GM19467 (cell line): ENCODE results near the gene PPP4R2.

Source experiments
- ATAC-seq: cut with Tn5 transposase; IDR thresholded peaks from one replicate; pipeline ENCODE4 v1.9.1; 2021; ENCODE audit warnings: mild to moderate bottlenecking, moderate library complexity; ENCODE audit not compliant: unreplicated experiment

PPP4R2 gene

DNA sequence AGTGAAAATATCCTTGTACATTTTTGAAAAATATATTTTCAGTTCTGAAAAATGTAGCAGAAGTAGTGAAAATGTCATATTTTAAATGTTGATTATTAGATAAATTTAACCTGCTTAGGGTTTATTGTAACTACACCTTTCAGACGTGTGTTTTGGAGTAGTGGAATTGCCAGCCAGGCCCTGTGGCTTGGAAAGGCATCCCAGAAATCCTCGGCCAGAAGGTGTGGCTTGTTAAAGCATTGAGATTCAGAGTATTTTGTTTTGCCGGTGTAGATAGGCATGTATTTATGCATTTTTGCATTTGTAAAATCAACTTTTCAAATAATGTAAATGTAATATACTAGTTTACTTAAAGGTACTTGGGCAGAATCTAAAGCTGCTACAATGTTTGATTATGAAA, 71.8 kb downstream of the PPP4R2 start:
- ATAC-seq = no peak

DNA sequence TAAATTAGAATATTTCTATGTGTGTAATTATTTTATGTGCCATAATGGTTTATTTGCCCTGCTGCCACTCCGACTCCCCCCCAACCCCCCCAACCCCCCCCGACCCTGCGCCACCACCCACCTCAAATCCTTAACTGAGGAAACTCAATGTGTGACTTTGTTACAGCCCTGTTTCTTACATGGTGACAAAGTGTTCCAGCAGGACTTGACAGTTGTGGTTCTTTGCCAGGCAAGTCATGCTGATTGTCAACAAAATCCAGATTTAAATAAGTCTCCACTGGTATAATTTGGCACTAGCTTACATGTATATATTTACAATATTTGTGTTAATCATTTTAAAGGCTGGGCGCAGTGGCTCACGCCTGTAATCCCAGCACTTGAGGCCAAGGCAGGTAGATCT, 72.6 kb downstream of the PPP4R2 start:
- ATAC-seq = no peak

DNA sequence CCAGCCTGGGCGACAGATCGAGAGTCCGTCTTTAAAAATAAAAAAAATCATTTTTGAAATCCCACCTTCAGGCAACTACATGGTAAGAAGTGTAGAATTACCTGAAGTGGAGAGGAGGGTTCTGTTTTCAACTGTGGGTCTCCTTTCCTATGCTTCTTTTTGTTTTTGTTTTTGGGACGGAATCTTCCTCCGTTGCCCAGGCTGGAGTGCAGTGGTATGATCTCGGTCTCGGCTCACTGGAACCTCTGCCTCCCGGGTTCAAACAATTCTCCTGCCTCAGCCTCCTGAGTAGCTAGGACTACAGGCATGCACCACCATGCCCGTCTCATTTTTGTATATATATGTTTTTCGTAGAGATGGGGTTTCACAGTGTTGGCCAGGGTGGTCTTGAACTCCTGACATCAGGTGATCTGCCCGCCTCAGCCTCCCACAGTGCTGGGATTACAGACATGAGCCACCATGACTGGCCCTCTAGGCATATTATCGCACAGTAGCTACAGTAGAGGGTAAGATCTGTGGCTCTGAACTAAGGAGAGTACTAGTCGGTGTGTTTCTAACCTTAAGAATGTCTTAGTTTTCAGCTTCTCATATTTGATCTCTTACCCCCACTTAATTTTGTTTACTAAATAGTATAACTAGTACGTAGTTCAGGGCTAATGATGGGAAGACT, 73.3 kb downstream of the PPP4R2 start:
- no peak for ATAC-seq

DNA sequence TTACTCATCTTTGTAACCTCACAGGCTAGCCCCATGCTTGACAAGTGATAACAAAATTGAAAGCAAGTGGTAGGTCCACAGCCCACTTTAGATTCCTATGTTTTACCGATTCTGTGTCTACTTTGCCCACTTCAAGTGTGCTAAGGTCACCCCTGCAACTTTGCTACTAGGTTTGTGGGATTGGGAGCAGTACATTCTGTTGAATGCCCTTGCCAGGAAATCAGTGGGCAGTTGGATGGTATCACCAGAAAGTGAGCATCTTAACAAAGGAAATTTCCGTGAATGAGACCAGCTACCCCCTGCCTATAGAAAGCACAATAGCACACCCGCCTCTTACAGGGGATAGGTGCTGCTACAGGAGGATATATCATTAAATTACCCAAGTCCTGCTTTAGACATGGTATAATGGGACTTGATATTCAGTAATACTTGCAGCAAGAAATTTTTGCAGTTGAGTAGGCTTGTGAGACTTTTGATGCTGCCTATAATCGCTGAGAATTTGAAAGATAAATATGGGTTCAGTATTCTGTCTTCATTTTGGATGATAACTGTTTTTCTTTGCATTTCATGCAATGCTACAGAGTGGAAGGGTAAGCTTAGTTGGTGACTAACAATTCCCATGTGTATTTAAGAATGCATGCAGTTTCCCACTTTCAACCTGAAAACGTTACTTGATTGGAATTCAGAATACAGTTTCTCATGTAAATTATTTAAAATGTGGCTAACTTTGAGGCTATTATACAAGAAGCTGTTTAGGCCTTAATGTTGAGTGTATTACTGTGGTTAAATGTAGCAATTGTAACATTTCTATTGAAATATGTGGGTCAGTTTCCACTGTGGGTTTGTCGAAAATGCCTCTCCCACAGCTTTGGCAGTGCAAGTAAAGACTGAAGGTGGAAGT, 74.3 kb downstream of the PPP4R2 start:
- no peak for ATAC-seq

DNA sequence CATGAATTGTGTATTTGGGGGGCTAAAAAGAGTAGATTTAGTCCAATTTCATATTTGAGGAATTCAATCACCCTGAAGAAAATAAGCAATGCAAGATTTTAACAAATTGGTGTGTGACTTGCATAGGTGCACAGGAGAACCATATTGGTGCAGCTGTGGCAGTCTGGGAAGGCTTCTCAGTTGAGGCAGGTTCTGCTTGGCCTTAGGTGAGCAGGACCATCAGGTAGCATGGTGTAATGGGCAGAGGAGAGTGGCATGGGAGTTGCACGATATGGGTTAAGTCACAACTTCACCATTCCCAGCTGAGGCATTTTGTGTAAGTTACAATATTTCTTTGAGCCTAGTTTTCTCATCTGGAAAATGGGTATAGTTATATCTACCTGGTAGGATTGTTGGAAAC, 75.3 kb downstream of the PPP4R2 start:
- ATAC-seq = no peak

DNA sequence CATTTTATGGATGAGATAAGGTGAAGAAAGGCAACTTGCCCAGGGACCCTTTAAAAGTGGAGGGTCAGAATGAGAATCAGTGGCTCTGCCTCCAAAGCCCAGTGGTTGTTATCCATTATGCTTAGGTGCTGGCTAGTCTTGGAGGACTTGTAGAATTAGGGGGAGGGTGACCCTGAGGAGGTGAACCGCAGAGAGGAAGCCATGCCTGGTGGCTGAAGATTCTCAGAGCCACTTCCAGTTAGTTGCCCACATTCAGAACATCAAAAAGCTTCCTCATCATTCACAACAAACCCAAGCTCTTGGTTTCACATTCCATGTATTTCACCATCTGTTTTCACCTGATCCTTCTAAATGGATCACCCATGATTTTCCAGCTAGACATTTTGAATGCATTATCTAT, 76.0 kb downstream of the PPP4R2 start:
- no peak for ATAC-seq

DNA sequence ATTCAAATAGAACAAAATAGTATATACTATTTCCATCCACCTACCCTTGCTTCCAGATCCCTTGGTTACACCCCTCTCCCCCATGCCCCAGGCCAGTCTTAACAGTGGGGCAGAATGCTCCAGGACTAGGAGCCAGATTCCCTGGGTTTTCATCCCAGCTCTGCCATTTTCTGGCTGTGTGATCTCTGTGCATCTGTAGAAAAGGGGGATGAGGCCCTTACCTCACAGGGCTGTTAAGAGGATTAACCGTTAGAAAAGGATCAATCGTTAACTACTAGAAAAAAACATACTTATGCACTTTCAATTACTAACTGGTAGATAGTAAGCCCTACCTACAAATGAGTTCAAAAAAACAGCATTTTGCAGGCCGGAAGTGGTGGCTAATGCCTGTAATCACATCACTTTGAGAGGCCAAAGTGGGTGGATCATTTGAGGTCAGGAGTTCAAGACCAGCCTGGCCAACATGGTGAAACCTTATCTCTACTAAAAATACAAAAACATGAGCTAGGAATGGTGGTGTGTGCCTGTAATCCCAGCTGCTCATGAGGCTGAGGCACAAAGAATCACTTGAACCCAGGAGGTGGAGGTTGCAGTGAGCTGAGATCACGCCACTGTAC, 76.6 kb downstream of the PPP4R2 start:
- no peak for ATAC-seq

DNA sequence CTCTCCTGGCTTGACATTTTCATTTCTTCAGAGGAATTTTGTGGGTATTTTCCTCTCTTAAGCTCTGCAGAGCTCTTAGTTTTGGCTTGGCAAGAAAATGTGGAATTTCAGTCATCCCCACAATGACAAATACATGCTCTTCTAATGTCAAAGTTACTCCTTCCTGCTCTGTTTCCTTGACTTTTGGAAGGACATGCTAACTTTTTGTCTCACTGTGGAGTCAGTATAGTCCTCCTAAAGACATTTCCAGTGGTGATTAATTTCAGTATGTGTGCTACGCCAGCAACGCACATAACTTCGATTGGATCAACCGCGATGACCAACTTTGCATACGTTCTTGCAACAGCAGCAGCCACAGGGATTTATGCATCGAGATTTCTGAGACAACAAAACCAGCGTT, 78.2 kb downstream of the PPP4R2 start:
- ATAC-seq = no peak

DNA sequence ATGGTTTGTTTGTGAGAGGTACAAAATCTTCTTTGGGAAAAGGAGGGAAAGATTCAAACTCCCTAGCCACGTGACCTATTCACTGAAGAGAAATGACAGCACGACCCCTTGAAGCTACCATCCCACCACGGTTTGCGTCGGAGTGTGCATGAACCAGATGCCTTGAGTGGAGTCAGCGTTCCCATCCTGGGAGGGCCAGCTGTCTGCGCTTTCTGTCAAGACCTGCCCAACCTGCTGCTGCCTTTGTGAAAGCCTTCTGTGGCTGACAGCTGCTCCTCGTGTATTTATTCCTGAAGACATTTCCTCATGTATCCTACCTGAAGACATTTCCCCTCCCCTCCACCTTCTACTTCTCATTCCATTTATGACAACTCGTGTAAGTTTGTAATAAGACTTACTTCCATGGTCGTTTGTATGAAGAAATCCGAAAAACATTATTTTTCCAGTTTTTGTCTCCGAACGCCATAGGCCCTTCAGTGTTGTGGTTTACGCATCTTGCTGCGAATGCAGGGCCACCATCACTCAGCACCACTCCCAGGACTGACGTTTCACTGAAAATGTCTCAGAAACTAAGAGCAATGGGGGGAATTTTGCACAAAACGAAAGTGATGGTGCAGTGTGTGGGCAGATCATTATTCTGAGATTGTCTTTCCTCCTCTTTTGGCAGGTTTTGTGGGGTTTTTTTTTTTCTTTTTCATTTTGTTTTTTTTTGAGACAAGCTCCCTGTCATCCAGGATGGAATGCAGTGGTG, 83.8 kb downstream of the PPP4R2 start:
- no peak for ATAC-seq

DNA sequence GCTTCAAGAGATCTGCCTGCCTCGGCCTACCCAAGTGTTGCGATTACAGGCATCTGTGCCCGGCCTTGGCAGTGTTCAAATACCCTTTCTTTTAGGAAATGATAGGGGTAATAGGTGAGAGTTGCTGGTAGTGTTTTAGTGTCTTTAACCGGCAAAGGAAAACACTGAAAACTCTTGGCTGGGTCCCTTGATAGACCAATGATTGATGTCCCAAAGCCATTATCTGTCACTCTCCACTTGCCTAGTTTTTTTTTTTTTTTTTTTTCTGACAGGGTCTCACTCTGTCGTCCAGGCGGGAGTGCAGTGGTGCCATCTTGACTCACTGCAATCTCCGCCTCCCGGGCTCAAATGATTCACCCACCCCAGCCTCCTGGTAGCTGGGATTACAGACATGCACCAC, 84.5 kb downstream of the PPP4R2 start:
- ATAC-seq = no peak

DNA sequence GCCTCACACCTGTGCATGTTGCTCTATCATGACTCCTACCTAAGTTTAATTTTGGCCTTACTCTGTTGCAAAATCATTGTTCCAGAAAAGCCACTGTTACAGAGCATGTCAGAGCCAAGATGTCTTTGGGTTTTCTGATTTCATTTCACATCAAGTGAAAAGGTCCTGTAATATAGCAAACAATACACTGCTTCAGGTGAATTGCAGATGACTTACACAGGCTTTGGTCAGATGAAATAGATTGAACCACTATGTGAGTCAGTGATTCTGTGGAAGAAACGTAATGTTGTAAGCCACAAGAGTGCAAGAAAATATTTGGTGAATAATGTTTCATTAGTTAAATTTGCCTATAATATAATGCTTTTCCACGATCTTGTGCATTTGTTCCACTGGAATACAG, 87.6 kb downstream of the PPP4R2 start:
- no peak for ATAC-seq

DNA sequence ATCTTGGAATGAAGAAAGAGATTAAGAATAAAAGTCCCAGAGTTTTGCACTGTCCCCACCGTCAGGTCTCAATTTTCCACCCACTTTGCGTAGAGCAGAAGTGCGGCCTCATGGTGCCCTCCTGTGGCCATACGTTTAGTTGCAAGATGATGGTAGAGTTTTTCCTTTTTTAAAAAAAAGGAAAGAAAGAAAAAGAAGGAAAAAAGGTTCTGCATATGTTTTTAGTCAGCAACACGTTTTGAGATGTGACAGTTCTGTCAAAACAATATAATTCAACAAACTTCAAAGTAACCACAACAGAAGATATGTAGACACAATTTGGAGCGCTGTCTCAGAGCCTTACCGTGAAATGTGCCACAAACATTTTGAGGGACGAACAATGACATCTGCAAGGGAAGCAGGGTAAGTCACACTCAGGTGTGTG, 89.5 kb downstream of the PPP4R2 start:
- ATAC-seq = no peak

DNA sequence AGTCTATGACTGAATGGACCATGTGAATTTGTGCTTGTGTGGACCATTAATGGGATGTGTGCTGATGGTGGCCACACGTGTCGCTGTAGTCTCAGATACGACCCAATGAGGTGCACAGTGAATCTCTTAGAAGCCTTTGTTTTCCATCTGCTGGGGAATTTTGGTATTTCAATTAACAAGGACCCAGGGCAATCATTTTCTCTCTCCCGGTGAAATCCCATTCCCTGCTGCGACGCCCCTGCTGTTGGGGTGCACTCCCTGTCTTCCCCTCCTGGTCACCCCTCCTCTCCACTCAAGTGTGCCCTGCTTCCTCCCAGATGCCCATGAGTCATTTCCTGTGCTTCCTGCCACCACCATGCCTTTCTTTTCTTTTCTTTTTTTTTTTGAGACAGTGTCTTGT, 97.5 kb downstream of the PPP4R2 start:
- no peak for ATAC-seq

DNA sequence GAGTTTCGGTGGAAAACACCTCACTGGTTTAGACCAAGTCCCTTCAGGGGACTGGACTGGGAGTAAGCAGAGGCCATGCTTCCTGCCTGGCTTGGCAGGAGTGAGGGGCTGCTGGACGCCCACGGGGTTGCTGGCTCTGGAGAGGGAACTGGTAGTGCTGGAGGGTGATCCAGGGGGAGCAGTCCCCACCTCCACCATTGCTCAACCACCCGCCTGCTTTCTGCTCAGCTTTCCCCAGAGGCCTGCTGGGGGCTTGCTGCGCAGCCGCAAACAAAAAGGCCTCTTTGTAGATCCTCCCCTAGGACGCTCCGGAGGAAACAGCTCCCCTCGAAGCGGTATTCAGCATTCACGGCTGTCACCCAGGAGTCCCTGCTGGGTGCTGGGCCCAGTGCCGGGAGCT, 98.3 kb downstream of the PPP4R2 start:
- ATAC-seq = no peak

DNA sequence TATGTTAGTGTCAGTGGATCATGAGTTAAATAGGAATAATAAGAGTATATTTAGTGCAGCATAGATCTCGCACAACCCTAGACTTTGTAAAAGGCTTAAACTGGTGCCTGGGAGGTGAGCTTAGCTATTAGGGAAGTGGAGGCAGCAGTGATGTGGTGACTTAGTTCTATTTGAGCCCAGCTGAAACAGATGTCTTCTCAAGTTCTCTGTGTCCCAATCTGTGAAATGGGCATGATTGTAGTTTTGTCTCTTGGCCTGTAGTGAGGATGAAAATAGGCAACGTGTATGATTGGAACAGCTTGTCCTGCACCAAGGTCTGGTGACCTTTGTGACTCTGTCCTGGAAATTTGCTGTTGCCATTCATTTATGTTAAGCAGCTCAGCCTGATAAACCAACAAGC, 99.6 kb downstream of the PPP4R2 start:
- no peak for ATAC-seq

DNA sequence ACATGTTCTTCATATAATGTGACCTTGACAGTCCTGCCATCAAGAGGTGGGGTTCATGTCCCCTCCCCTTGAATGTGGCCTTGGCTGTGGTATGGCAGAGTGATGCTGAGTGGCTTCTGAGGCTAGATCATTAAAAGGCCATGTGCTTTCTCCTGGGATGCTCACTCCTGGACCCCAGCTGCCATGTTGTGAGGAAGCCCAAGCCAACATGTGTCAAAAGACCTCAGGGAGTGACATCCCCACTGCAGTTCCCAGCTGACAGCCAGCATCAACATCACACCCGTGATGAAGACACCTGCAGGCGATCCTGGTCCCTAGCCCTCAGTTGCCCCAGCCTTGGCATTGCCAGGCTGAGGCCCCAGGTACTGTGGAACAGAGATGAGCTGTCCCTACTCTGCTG, 101.4 kb downstream of the PPP4R2 start:
- no peak for ATAC-seq

DNA sequence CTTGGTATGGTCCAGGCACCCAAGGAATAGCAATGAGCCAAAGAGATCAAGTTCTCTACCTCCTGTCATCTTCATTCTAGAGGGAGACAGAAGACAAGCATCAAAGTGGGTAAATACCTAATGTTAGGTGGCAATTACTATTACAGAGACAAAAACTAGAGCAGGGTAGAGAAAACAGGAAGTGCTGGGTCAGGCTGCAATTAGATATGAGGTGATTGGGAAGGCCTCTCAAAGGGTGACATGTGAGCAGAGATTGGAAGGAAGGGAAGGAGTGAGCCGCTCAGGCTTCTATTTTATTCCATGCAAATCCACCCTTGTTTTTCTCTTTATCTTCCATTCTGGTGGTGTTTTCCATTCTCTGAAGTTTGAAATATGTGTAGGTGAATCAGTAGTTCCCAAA, 102.3 kb downstream of the PPP4R2 start:
- no peak for ATAC-seq

DNA sequence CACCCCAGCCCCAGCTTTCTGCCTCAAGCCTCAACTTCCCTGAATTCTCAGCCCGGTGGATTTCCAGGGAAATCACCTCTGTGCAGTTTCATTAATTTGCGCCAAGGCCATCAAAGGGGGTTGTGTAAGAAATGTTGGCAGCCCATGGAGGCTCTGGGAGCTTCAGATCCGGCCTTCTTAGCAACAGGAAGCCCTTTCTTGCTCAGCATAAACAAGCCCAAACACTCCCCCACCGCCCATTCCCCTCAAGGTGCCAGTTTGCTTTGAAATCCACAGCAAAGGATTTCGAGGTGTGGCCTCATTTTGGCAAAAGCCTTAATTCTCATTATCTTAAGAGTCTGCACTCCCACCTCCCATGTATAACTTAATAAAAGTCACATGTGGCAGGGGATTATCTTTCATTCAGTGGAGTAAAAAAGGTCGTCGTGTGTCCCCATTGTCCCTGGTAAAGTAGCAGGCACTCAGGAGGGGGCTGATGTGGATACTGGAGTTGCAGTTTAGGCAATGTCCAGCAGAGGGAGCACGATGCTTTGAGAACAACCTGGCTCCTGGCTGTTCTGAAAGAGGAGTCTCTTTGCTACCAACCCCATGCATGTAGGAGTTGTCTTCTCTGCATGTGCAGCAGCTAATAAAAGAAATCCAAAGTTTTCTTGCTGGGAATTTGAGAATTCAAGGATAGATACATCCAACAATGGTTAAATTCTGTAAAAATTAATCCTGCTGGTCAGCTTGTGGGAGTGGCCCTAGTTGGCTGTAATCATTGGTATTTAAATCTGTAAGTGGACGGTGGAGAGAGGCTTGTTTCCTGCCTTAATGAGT, 104.3 kb downstream of the PPP4R2 start:
- ATAC-seq = peak; percentile 77

DNA sequence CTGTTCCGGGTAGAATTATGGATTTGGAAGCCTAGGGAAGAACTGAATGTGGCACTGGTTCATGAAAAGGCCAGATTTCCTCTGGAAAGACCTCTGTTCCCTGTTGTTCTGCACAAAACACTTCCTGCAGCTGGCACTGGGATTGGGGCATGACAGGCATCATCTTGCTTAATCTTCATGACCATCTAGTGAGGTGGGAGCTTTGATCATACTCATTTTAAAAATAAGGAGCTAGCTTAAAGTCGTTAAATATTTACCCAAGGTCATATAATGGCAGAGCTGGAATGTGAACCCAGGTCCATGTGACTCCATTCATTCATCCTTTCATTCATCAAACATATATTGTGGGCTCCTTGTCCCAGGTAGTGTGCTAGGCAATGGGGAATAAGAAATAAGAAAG, 105.3 kb downstream of the PPP4R2 start:
- no peak for ATAC-seq

DNA sequence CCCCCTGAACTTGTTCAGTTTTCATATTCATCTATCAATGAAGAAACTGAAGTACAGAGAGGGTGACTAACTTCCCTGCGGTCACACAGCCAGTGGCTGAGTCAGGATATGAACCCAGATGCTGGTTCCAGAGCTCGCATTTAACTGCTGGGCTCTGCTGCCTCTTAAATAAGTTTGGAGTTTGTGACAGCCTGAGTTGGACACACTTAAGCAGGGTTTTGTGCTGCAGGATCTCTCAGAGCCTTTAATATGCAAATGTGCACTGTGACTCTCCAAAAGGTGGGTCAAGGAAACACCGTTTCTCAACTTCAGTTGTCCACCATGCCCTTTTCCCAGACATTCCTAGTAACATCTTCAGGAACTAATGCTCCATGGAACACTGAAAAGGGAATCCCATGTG, 110.6 kb downstream of the PPP4R2 start:
- ATAC-seq = no peak
